Raji (cell line): ENCODE data around the gene S100A3.

ENCODE experiments used
- POLR2A ChIP-seq: IDR thresholded peaks from 2 replicates; pipeline ENCODE4 v1.6.1; 2011; ENCODE audit warnings: low read depth, low read length, control low read depth; ENCODE audit not compliant: insufficient read depth

Gene S100A3

GRCh38 chr1:153553830-153554541 is 4.9 kb upstream of the S100A3 start:
- TF ChIP-seq POLR2A: no peak

GRCh38 chr1:153553096-153553495 is 4.0 kb upstream of the S100A3 start:
- no peak for TF ChIP-seq POLR2A

GRCh38 chr1:153552335-153552734 is 3.3 kb upstream of the S100A3 start:
- TF ChIP-seq POLR2A: no peak

GRCh38 chr1:153550827-153551500 is 1.9 kb upstream of the S100A3 start:
- TF ChIP-seq POLR2A: no peak

DNA sequence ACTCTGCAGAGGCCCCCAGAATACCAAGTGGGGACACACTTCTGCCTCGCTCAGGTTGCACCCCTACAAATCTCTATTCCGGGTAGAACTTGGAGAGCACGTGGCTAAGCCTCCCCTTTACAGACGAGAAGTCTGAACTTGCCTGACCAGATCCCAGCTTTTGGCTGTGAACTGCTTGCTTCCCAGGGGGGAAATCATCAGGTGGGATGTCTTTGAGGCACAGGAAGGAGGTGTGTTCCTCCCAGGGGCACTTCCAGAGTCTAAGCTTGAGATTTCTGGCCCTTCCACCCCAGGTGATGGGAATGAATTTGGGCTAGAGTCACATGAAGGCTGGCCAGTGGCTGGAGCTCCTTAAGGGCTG is 1.3 kb upstream of the S100A3 start:
- no peak for TF ChIP-seq POLR2A

GRCh38 chr1:153549741-153550397 is 811 bp upstream of the S100A3 start:
- no peak for TF ChIP-seq POLR2A

DNA sequence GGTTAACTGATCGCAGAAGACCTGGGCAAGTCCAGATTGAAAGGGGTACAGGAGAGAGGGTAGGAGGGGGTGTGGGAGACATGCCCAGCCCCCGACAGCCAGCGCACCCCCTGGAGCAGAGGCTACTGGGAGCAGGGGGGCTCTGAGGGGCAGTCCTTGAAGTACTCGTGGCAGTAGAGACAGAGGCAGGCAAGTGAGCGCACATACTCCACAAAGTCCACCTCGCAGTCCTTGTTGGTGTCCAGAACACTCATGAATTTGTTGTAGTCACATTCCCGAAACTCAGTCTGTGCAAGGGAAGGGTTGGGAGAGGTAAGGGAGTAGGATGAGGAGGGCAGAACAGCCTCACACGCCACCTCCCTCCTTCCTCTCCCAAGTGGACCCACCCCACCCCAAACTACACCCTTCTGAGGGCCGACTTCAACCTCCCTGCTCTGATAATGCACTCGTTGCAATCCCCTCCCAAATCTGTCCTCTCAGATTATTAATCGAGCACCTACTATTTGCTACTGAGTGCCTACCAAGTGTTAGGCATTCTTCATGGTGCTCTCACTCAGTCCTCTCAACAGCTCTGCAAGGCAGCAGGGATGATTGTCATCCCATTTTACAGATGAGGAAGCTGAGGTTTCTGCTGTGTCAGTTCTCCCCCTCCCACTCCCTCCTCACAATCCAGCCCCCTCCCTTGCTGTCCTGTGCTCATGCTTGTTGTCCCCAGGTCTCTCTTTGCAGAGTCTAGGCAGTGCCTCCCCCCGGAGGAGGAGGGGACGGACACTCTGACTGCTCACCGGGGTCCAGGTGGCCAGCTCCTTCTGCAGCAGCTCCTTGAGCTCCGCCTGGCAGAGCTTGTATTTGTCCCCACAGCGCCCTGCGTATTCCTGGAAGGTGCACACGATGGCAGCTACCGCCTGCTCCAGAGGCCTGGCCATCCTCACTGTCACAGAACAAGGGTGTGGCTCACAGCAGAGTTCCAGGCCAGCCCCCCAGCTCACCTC is 1.2 kb downstream of the S100A3 start:
- TF ChIP-seq POLR2A: no peak

DNA sequence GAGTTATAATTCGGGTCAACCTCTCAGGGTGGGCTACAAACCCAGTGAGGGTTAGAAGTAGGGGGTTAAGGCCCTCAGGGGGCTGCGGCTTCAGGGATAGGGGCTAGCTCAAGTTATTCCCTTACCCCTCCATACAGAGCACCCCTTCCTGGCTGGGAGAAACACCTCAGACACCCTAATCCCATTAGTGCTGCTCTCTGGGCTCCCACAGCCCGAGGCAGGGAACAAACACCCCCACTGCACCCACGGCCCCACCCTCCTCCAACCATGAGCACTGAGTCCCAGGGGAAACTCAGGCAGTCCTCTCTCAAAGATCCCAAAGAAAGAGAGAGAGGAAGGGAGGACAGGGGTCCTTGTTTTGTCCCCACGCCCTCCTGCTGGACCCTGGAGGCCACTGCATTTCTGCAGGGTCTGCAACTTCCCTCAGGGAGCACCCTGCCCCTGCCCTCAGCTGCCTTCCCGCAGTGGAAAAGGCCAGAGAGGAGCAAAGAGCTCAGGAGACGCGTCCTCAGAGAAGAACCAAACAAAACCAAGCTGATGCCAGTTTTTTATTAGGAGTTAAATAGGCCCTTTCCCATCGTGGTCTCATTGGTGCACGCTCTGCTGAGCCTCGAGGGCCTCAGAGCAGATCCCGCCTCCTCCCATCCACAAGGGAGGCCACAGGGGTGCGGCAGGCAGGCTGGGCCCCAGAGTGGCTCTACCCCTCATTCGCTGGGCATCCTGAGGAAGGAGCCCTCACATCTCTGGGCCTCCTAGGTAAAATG is 2.1 kb downstream of the S100A3 start:
- TF ChIP-seq POLR2A: no peak

DNA sequence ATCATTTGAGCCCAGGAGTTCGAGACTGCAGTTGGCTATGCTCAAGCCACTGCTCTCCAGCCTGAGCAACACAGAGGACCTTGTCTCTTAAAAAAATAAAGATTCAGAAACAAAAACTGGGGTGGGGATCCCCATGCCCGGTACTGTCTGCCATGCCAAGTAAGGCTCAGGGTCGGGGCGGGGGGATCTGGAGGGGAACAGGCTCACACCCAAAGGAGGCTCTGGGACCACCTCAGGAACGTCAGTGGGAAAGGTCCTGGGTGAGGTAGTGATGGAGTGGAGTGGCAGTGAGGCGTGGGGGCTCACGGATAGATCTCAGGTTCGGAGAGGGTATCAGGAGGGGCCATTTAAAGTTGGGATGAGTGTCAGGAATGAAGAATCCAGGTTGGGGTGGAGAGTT is 2.7 kb downstream of the S100A3 start:
- TF ChIP-seq POLR2A: no peak

GRCh38 chr1:153545067-153546055 is 3.7 kb downstream of the S100A3 start, which contains the start of gene S100A4:
S100A4 (minus strand) TSS chr1:153545806; CDS start chr1:153544794, 1,012 bp downstream.
- TF ChIP-seq POLR2A: peak; percentile 49

GRCh38 chr1:153544453-153545066 is 4.5 kb downstream of the S100A3 start:
- no peak for TF ChIP-seq POLR2A

GRCh38 chr1:153543736-153544135 is 5.3 kb downstream of the S100A3 start:
- TF ChIP-seq POLR2A: no peak

GRCh38 chr1:153542956-153543711 is 5.9 kb downstream of the S100A3 start:
- TF ChIP-seq POLR2A: no peak
